Body of pancreas (tissue), 4 donors: Measurements from ENCODE around the gene AZIN2. TPM values are rescaled to one million over a fixed set of nuclear protein-coding genes. Genes with fewer than 3 reads are reported as not detected.

ENCODE experiments used
- ATAC-seq: fragments of 150-250 bp; one replicate; pipeline ENCODE4 v1.9.1; 2016
- DNase-seq, 4 donors: peaks; one replicate each; pipeline ENCODE4 v3.0.0-alpha.2; 2019
- H3K27ac ChIP-seq, 4 donors: fragments of 200-600 bp; sonication (generic); 1 replicate in 3 of 4; 2 replicates in 1 of 4; pipeline versions ENCODE4 v1.5.1 to v1.6.1; 2016 to 2019; ENCODE audit warnings: mild to moderate bottlenecking in 1 of 4, mixed read lengths in 1 of 4, moderate library complexity in 1 of 4
- H3K27me3 ChIP-seq, 2 donors: fragments of 200-600 bp; sonication (generic); one replicate each; pipeline ENCODE4 v1.6.0; 2016; ENCODE audit warnings: mild to moderate bottlenecking in 1 of 2
- H3K36me3 ChIP-seq, 2 donors: fragments of 200-600 bp; sonication (generic); replicated peaks in 1 of 2; 2 replicates each; pipeline ENCODE4 v1.5.1; 2016; ENCODE audit warnings: low read depth in 2 of 2; ENCODE audit not compliant: insufficient read depth in 1 of 2
- H3K4me1 ChIP-seq: fragments of 200-600 bp; sonication (generic); one replicate; pipeline ENCODE4 v1.6.0; 2016
- H3K4me3 ChIP-seq, 2 donors: fragments of 200-600 bp; sonication (generic); 1 replicate in 1 of 2; 2 replicates in 1 of 2; pipeline ENCODE4 v1.5.1; 2016 to 2019
- H3K9me3 ChIP-seq, 3 donors: fragments of 200-600 bp; sonication (generic); 1 replicate in 2 of 3; 2 replicates in 1 of 3; pipeline ENCODE4 v1.5.1; 2016
- CTCF ChIP-seq, 7 experiments: fragments of 450-650 bp in 4 of 7; fragments of 200-600 bp in 3 of 7; sonication (generic) in 3 of 7; IDR thresholded peaks; one replicate each; pipeline ENCODE4 v1.5.1; 2016 to 2019; ENCODE audit warnings: antibody characterized with exemption in 7 of 7
- POLR2A ChIP-seq, 3 donors: fragments of 450-650 bp; IDR thresholded peaks; one replicate each; pipeline ENCODE4 v1.6.1; 2016; ENCODE audit warnings: antibody characterized with exemption in 3 of 3, mild to moderate bottlenecking in 2 of 3
- WGBS, 2 donors: methylation state at CpG; one replicate each; pipeline ENCODE4 v1.1.5; 2017; 5-methylcytosine and 5-hydroxymethylcytosine counted together
- intact Hi-C: fragments of 100-400 bp; cut with DNase I; formaldehyde crosslinking; loops from one replicate; pipeline ENCODE4 v1.15.1; 2023
- total RNA-seq, 2 donors: library from RNA; depleted of rRNA; stranded (reverse); fragments of >200 nt; gene quantifications; one replicate each; pipeline ENCODE4 v1.1.0, GENCODE V29; 2016

Gene AZIN2
- total RNA-seq, 2 donors from 2014 or later = 1.0 to 1.6 TPM

GRCh38 chr1:33094486-33094885 lies 13.5 kb downstream of the AZIN2 start:
- Histone ChIP-seq H3K36me3 (no peaks in the 10 kb centered on the region), H3K4me3 (no peak overlapping the region), H3K9me3 (no peaks in the 10 kb centered on the region), H3K4me1 (no peaks in the 10 kb centered on the region), H3K27me3 (no peaks in the 10 kb centered on the region), H3K27ac (no peak overlapping the region)
- TF ChIP-seq CTCF (IDR thresholded peaks at IDR 0.05) = no peak
- TF ChIP-seq POLR2A (IDR thresholded peaks at IDR 0.05) = no peak
- no peak for DNase-seq
- intact Hi-C loops = loop anchor here (10.0 kb wide), 1 partner anchor 370 kb away; no protein-coding TSS in a partner anchor
- no peak for ATAC-seq
- 89 to 93% methylated on average over 7 to 8 of the region's 11 CpGs for WGBS, 2 donors

GRCh38 chr1:33094971-33095604 lies 14.1 kb downstream of the AZIN2 start:
- Histone ChIP-seq H3K27ac (no peak overlapping the region), H3K4me3 (no peak overlapping the region), H3K27me3 (no peaks in the 10 kb centered on the region), H3K9me3 (no peaks in the 10 kb centered on the region), H3K4me1 (no peaks in the 10 kb centered on the region), H3K36me3 (no peaks in the 10 kb centered on the region)
- WGBS, 2 donors = 16 to 21% methylated on average over 10 of the region's 10 CpGs
- intact Hi-C loops = loop anchor here (10.0 kb wide), 1 partner anchor 370 kb away; no protein-coding TSS in a partner anchor
- DNase-seq (peak; percentile 50 to 75 (median 66)), ATAC-seq (peak; percentile 69)
- no peak for TF ChIP-seq POLR2A (IDR thresholded peaks at IDR 0.05)
- TF ChIP-seq CTCF (IDR thresholded peaks at IDR 0.05) = peak; percentile 83 to 99 (median 90)

- intact Hi-C loops = loop anchor here (10.0 kb wide), 1 partner anchor 368 kb away; no protein-coding TSS in a partner anchor
- 48 to 55% methylated on average over 4 to 7 of the region's 7 CpGs for WGBS, 2 donors
- DNase-seq (peak in 2 of 4 donors; percentile 27 to 37), ATAC-seq (no peak)
- H3K4me3 ChIP-seq = no peak overlapping the region
- H3K27ac ChIP-seq = no peak overlapping the region
- no peaks in the 10 kb centered on the region for H3K9me3 ChIP-seq
- no peaks in the 10 kb centered on the region for H3K4me1 ChIP-seq
- H3K27me3 ChIP-seq = no peaks in the 10 kb centered on the region
- no peak for TF ChIP-seq POLR2A (IDR thresholded peaks at IDR 0.05)
- no peak for TF ChIP-seq CTCF (IDR thresholded peaks at IDR 0.05)
- no peaks in the 10 kb centered on the region for H3K36me3 ChIP-seq
These were observed 15.5 kb downstream of the AZIN2 start for GRCh38 chr1:33096363-33097005.

- no peaks in the 10 kb centered on the region for H3K9me3 ChIP-seq
- no peaks in the 10 kb centered on the region for H3K36me3 ChIP-seq
- WGBS, 2 donors = 95 to 99% methylated on average over 3 of the region's 3 CpGs
- intact Hi-C loops = loop anchor here (10.0 kb wide), 1 partner anchor 368 kb away; no protein-coding TSS in a partner anchor
- ATAC-seq (no peak), DNase-seq (peak in 1 of 4 donors; percentile 12)
- no peaks in the 10 kb centered on the region for H3K4me1 ChIP-seq
- TF ChIP-seq POLR2A (IDR thresholded peaks at IDR 0.05) = no peak
- no peak for TF ChIP-seq CTCF (IDR thresholded peaks at IDR 0.05)
- H3K4me3 ChIP-seq = no peak overlapping the region
- no peaks in the 10 kb centered on the region for H3K27me3 ChIP-seq
- no peak overlapping the region for H3K27ac ChIP-seq
These were observed 16.2 kb downstream of the AZIN2 start for GRCh38 chr1:33097137-33097611.
